Osteoblast (primary cell): ENCODE results near the gene MEGF8. TPM values are rescaled to one million over a fixed set of nuclear protein-coding genes. Genes with fewer than 3 reads are reported as not detected.

ENCODE experiments used
- DNase-seq: peaks from one replicate; pipeline ENCODE4 v3.0.0; 2011; ENCODE audit warnings: low spot score, mixed read lengths; ENCODE audit not compliant: insufficient read length; ENCODE audit errors: missing footprints
- H2AFZ ChIP-seq: 2 replicates; pipeline ENCODE4 v1.6.0; 2011; ENCODE audit warnings: mild to moderate bottlenecking, low read length
- H3K27ac ChIP-seq: 2 replicates; pipeline ENCODE4 v1.5.1; 2011; ENCODE audit warnings: mild to moderate bottlenecking, low read depth, low read length, moderate library complexity
- H3K27me3 ChIP-seq: 2 replicates; pipeline ENCODE4 v1.6.0; 2012; ENCODE audit warnings: mild to moderate bottlenecking, control low read depth, inconsistent platforms, low read length, moderate library complexity; ENCODE audit not compliant: insufficient read depth
- H3K36me3 ChIP-seq: 2 replicates; pipeline ENCODE4 v1.5.1; 2011; ENCODE audit warnings: mild to moderate bottlenecking, low read length, control low read depth, moderate library complexity; ENCODE audit not compliant: insufficient read depth
- H3K4me1 ChIP-seq: 2 replicates; pipeline ENCODE4 v1.5.1; 2011; ENCODE audit warnings: mild to moderate bottlenecking, low read length, control low read depth, moderate library complexity; ENCODE audit not compliant: insufficient read depth
- H3K4me2 ChIP-seq: 2 replicates; pipeline ENCODE4 v1.6.0; 2011; ENCODE audit warnings: mild to moderate bottlenecking, low read length; ENCODE audit not compliant: insufficient read depth
- H3K4me3 ChIP-seq: fragments of 200-600 bp; sonication (generic); 3 replicates; pipeline ENCODE4 v1.5.1; 2012; ENCODE audit warnings: mild to moderate bottlenecking, low read length, inconsistent platforms; ENCODE audit not compliant: insufficient read depth
- H3K79me2 ChIP-seq: 2 replicates; pipeline ENCODE4 v1.6.0; 2012; ENCODE audit warnings: mild to moderate bottlenecking, low read length, control low read depth, inconsistent platforms; ENCODE audit not compliant: insufficient read depth
- H3K9me3 ChIP-seq: 2 replicates; pipeline ENCODE4 v1.5.1; 2011; ENCODE audit warnings: low read depth, low read length, control low read depth
- H4K20me1 ChIP-seq: 2 replicates; pipeline ENCODE4 v1.6.0; 2012; ENCODE audit warnings: mild to moderate bottlenecking, low read length, control low read depth; ENCODE audit not compliant: insufficient read depth
- total RNA-seq: library from RNA; depleted of rRNA; stranded (reverse); fragments of >200 nt; gene quantifications from 2 replicates; pipeline ENCODE4 v1.2.3, GENCODE V29; 2012
- TF ChIP-seq, protein P1 (sequence below): IDR thresholded peaks from 2 replicates; pipeline ENCODE4 v1.5.1; 2011; ENCODE audit warnings: mild to moderate bottlenecking, low read depth, low read length, moderate library complexity; ENCODE audit errors: extremely low read depth

Gene MEGF8
- total RNA-seq, 1 donor = 30.0 TPM

DNA sequence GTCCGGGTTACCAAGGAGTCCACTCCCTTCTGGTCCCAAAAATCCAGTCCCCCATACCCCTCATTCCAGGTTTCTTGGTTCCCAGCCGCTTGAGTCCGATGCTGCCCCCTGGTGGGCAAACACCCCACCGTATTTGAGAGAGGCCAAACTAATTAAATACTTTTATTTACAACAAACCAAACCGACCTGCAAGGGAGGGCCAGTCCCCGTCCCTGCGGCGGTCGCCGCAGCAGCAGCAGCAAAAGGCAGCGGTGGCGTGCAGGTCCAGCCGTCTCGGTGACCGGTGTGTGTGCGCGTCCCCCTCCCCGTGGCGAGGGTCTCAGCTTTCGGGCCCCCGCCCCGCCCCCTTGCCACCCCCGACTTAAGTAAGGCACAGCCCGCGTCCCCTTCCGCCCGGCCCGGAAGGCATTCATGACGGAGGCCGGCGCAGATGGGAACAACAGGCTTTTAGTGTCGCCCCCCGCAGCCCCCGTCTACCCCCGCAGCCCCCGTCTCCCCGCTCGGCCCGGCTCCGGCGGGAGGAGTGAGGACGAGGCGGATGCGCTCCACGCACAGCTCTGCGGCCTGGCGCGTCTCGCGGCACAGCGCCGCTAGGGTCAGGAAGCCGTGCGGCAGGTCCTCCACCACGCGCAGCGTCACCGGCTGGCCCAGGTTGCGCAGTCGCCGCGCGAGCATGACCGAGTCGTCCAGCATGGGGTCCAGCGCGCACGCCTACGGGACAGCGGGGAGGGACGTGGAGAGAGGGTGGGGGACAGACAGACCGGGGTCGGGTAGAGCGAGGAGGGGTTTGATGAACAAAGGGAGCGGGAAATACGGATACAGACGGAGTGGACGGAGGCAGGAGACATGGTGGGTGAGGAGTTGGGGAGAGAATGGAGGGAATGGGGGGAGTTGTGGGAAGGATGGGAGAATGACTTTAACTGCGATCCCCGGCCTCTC lies 76.2 kb downstream of the MEGF8 start:
- Histone ChIP-seq H3K36me3 (no peaks in the 10 kb centered on the region), H3K79me2 (peaks cover 7% of the 10 kb centered on the region), H4K20me1 (peaks cover 5% of the 10 kb centered on the region), H3K9me3 (no peaks in the 10 kb centered on the region), H3K27me3 (no peaks in the 10 kb centered on the region), H3K27ac (no peak overlapping the region), H3K4me1 (peaks cover 11% of the 10 kb centered on the region), H2AFZ (peak overlapping the region; percentile 85), H3K4me2 (peak overlapping the region; percentile 92), H3K4me3 (peak overlapping the region; percentile 75)
- TF ChIP-seq, protein P1, sequence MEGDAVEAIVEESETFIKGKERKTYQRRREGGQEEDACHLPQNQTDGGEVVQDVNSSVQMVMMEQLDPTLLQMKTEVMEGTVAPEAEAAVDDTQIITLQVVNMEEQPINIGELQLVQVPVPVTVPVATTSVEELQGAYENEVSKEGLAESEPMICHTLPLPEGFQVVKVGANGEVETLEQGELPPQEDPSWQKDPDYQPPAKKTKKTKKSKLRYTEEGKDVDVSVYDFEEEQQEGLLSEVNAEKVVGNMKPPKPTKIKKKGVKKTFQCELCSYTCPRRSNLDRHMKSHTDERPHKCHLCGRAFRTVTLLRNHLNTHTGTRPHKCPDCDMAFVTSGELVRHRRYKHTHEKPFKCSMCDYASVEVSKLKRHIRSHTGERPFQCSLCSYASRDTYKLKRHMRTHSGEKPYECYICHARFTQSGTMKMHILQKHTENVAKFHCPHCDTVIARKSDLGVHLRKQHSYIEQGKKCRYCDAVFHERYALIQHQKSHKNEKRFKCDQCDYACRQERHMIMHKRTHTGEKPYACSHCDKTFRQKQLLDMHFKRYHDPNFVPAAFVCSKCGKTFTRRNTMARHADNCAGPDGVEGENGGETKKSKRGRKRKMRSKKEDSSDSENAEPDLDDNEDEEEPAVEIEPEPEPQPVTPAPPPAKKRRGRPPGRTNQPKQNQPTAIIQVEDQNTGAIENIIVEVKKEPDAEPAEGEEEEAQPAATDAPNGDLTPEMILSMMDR = peak; percentile 81
- peak; percentile 97 for DNase-seq

- Histone ChIP-seq H3K9me3 (no peaks in the 10 kb centered on the region), H3K79me2 (peaks cover 5% of the 10 kb centered on the region), H2AFZ (no peak overlapping the region), H3K4me2 (peak overlapping the region; percentile 92), H3K27me3 (no peaks in the 10 kb centered on the region), H3K4me1 (peaks cover 5% of the 10 kb centered on the region), H3K36me3 (no peaks in the 10 kb centered on the region), H3K4me3 (peak overlapping the region; percentile 75), H3K27ac (no peak overlapping the region), H4K20me1 (peaks cover 5% of the 10 kb centered on the region)
- TF ChIP-seq, protein P1 = no peak
- peak; percentile 80 for DNase-seq
Measured at GRCh38 chr19:42402376-42403116, 77.1 kb downstream of the MEGF8 start.

DNA sequence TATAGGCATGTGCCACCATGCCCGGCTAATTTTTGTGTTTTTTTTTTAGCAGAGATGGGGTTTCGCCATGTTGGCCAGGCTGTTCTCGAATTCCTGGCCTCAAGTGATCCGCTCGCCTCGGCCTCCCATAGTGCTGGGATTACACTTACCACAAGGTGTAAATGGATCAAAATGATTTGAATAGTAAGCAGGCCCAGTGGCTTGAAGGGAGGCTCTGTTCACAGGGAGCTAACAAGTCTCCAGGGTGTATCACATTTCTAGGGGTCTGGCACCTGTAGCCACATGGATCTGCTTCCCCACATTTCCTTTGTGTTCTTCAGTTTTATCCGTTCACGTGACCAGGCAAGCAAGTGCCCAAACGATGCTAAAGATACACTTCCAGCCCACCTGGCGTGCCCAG lies 78.2 kb downstream of the MEGF8 start:
- TF ChIP-seq, protein P1 = no peak
- H3K4me3 ChIP-seq = no peak overlapping the region
- H3K27ac ChIP-seq = no peak overlapping the region
- no peaks in the 10 kb centered on the region for H3K27me3 ChIP-seq
- no peaks in the 10 kb centered on the region for H3K4me1 ChIP-seq
- no peak overlapping the region for H3K4me2 ChIP-seq
- no peaks in the 10 kb centered on the region for H3K9me3 ChIP-seq
- H3K36me3 ChIP-seq = no peaks in the 10 kb centered on the region
- H2AFZ ChIP-seq = no peak overlapping the region
- peaks cover 6% of the 10 kb centered on the region for H4K20me1 ChIP-seq
- H3K79me2 ChIP-seq = no peaks in the 10 kb centered on the region
- DNase-seq = peak; percentile 69

DNA sequence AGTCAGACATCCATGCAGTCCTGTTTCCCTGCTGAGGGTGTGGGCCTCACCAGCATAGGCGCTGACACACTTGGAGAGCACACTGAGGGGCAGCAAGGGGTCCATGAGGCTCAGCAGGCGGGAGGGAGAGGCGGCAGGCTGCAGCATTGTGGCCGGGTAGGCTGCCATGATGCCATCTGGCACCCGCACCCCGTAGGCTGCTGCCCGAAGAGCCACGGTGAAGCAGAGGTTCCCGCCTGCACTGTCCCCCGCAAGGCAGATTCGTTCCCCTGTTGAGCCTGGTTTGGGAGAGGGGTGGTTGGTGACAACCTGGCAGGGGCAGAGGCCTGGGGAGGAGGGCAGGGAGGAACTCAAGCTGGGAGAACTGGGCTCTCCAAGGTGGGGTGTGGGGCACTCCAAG lies 80.7 kb downstream of the MEGF8 start:
- Histone ChIP-seq H3K4me2 (no peak overlapping the region), H3K27ac (no peak overlapping the region), H3K36me3 (no peaks in the 10 kb centered on the region), H3K79me2 (no peaks in the 10 kb centered on the region), H4K20me1 (peaks cover 4% of the 10 kb centered on the region), H3K4me1 (no peaks in the 10 kb centered on the region), H3K27me3 (no peaks in the 10 kb centered on the region), H3K4me3 (no peak overlapping the region), H2AFZ (no peak overlapping the region), H3K9me3 (no peaks in the 10 kb centered on the region)
- peak; percentile 73 for DNase-seq
- TF ChIP-seq, protein P1 = no peak
